K562 (cell line): ENCODE data around the gene ARID3B.

ENCODE experiments used
- BRD4 ChIP-seq: fragments of 200-600 bp; sonication (generic); IDR thresholded peaks from 2 replicates; pipeline ENCODE4 v1.6.1; 2017; ENCODE audit warnings: inconsistent platforms
- HCFC1 ChIP-seq: IDR thresholded peaks from 2 replicates; pipeline ENCODE4 v1.6.1; 2012; ENCODE audit warnings: low read depth, low read length, improper control_type of control experiment
- KAT7 ChIP-seq: sonication (generic); formaldehyde crosslinking; IDR thresholded peaks from 2 replicates; pipeline ENCODE4 v1.8.0; 2022; ENCODE audit warnings: missing genetic modification reagents, mild to moderate bottlenecking, borderline replicate concordance
- MTA1 ChIP-seq: fragments of 450-650 bp; IDR thresholded peaks from 2 replicates; pipeline ENCODE4 v1.6.1; 2017; ENCODE audit warnings: borderline replicate concordance
- RBM34 ChIP-seq: fragments of 200-400 bp; formaldehyde crosslinking; IDR thresholded peaks from 2 replicates; pipeline ENCODE4 v1.6.1; 2018; ENCODE audit warnings: low read length, borderline replicate concordance; ENCODE audit not compliant: insufficient read depth
- SMARCB1 ChIP-seq: IDR thresholded peaks from 2 replicates; pipeline ENCODE4 v1.6.1; 2011; ENCODE audit warnings: improper control_type of control experiment, low read depth; ENCODE audit not compliant: insufficient read length
- SMARCC2 ChIP-seq: fragments of 450-650 bp; IDR thresholded peaks from 2 replicates; pipeline ENCODE4 v1.6.1; 2017; ENCODE audit warnings: antibody characterized with exemption, moderate library complexity, mild to moderate bottlenecking, low read depth
- TF ChIP-seq, protein P1 (sequence below): sonication (generic); formaldehyde crosslinking; IDR thresholded peaks from 2 replicates; pipeline ENCODE4 v1.8.0; 2023; ENCODE audit warnings: mild to moderate bottlenecking, missing genetic modification reagents

DNA sequence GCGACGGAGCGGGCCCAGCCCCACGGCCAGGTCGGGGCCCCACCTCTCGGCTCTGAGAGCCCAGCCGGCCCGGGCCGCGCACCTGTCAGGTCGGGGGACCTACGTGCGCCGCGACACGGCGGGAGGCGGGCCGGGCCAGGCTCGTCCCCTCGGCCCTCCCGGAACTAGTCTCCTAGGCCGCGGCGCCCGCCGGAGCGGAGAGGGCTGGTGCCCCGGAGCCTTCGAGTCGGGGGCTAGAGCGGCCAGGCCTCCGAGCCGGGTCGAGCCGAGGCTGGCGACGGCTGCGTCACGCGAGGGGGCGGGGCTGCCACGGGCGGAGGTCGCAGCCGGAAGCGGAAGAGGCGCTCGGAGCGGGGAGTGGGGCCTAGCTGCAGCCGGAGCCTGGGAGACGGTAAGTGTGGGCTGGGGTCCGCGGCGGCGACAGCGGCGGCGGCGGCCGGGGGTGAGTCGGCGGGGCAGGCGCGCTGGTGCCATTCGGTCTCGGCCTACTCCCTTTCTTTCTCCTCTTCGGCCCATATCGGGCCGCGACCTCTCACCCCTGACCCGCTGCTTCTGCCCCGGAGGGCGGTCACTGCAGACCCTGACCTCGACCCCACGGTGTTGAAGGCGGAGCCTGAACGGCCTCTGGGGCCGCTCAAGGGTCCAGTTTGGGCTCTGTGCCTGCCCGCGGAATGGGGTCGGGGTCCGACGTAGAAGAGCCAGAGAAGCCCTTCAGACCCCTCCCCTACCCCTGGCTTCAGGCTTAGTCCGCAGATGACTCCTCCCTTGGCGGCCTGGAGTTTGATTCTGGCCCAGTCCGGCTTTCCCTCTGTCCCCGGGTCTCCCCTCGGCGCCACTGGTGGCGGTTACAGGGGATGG, 74.7 kb downstream of the ARID3B start, which contains the start of gene CLK3:
- TF ChIP-seq HCFC1 (peak; percentile 85), MTA1 (no peak), BRD4 (0 out of 2 replicates have a peak, but pooled peaks have one; percentile 12), SMARCB1 (no peak), SMARCC2 (no peak), KAT7 (CRISPR knock-in tag) (no peak; the same call in 1 of the 2 replicates), RBM34 (no peak)
- TF ChIP-seq, protein P1, sequence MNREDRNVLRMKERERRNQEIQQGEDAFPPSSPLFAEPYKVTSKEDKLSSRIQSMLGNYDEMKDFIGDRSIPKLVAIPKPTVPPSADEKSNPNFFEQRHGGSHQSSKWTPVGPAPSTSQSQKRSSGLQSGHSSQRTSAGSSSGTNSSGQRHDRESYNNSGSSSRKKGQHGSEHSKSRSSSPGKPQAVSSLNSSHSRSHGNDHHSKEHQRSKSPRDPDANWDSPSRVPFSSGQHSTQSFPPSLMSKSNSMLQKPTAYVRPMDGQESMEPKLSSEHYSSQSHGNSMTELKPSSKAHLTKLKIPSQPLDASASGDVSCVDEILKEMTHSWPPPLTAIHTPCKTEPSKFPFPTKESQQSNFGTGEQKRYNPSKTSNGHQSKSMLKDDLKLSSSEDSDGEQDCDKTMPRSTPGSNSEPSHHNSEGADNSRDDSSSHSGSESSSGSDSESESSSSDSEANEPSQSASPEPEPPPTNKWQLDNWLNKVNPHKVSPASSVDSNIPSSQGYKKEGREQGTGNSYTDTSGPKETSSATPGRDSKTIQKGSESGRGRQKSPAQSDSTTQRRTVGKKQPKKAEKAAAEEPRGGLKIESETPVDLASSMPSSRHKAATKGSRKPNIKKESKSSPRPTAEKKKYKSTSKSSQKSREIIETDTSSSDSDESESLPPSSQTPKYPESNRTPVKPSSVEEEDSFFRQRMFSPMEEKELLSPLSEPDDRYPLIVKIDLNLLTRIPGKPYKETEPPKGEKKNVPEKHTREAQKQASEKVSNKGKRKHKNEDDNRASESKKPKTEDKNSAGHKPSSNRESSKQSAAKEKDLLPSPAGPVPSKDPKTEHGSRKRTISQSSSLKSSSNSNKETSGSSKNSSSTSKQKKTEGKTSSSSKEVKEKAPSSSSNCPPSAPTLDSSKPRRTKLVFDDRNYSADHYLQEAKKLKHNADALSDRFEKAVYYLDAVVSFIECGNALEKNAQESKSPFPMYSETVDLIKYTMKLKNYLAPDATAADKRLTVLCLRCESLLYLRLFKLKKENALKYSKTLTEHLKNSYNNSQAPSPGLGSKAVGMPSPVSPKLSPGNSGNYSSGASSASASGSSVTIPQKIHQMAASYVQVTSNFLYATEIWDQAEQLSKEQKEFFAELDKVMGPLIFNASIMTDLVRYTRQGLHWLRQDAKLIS: peak; percentile 81
